ENCODE data around the gene CBARP. TPM values are rescaled to one million over a fixed set of nuclear protein-coding genes. Genes with fewer than 3 reads are reported as not detected.

Gene CBARP
- total and polyA plus RNA-seq, 2 donors (not counting 3 experiments of a cell fraction or from before 2014, with no cell fraction given): 3.5 to 9.2 TPM

DNA sequence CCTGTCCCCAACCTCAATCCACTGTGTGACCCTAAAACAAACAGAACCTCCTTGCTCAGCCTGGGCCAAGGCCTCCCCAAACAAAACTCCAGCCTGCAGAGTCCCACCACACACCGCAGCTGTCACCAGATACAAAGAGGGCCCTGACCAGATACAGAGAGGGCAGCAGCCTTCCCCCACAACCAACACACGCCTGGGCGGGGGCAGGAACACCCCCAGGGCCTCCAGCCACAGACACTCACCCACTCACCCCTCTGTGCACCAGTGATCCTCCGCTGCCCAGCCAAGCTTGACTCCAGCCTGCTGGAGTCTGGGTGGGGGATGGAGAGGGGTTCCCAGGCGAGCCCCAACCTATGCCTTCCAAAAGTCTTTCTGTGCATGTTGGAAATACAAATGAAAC lies 25.4 kb upstream of the CBARP start:
- dilution Hi-C loops (cut with MboI; ENCODE audit: extremely low pct_ligation_motif_present, low sequenced_read_pairs) (no loop called here), intact Hi-C loops (cut with micrococcal nuclease) (no loop called here)
- no TSS peak for BruUV-seq (replicated peaks)
- no peaks in the 10 kb centered on the region for H3K9me1 ChIP-seq (replicated peaks; ENCODE audit: control insufficient read depth, extremely low read depth, insufficient read depth, low read length)
- ChIA-PET POLR2A (no interaction called here), CTCF (interaction anchor here (7.2 kb wide), 1 partner anchor 19 kb away, joined by 1001 read pairs; the partner anchor contains the start of gene ATP5F1D)
- H3K27ac ChIP-seq (ENCODE audit: insufficient read depth, low read depth, low read length): no peak overlapping the region
- FAIRE-seq (no peak), DNase-seq (ENCODE audit: low read depth, low spot score) (no peak)
- H3K9ac ChIP-seq (replicated peaks; ENCODE audit: extremely low read depth, insufficient read depth, low read length): no peak overlapping the region
- no peaks in the 10 kb centered on the region for H3K79me2 ChIP-seq (ENCODE audit: control insufficient read depth, insufficient read depth, low read length)
- no peaks in the 10 kb centered on the region for H3K27me3 ChIP-seq (ENCODE audit: control insufficient read depth in 2 of 2, insufficient read depth in 2 of 2, low read length in 2 of 2)
- H3K9me3 ChIP-seq (replicated peaks; ENCODE audit: control insufficient read depth, insufficient read depth, low read length): no peaks in the 10 kb centered on the region
- H2AFZ ChIP-seq (ENCODE audit: low read depth, low read length): no peak overlapping the region
- H3K4me3 ChIP-seq (replicated peaks in 1 of 3; ENCODE audit: insufficient read depth in 1 of 3, low read depth in 1 of 3, low read length in 3 of 3): no peak overlapping the region
- H3K36me3 ChIP-seq (ENCODE audit: control insufficient read depth in 2 of 2, extremely low read depth in 1 of 2, insufficient read depth in 2 of 2, low read length in 2 of 2): no peaks in the 10 kb centered on the region
- H4K20me1 ChIP-seq (replicated peaks; ENCODE audit: control insufficient read depth, extremely low read depth, insufficient read depth, low read length): no peaks in the 10 kb centered on the region
- no peak for TF ChIP-seq EZH2 (IDR thresholded peaks at IDR 0.05; ENCODE audit: borderline replicate concordance, low read depth, low read length, severe bottlenecking)
- no peak for TF ChIP-seq JUN (IDR thresholded peaks at IDR 0.05; ENCODE audit: borderline replicate concordance, insufficient read depth, insufficient read length, low read depth)
- no peak for TF ChIP-seq GATA2 (IDR thresholded peaks at IDR 0.05; ENCODE audit: insufficient read depth, insufficient read length, low read depth, low read length)
- no peak for TF ChIP-seq FOS (IDR thresholded peaks at IDR 0.05; ENCODE audit: borderline replicate concordance, insufficient read depth, low read length)
- TF ChIP-seq, protein P1, sequence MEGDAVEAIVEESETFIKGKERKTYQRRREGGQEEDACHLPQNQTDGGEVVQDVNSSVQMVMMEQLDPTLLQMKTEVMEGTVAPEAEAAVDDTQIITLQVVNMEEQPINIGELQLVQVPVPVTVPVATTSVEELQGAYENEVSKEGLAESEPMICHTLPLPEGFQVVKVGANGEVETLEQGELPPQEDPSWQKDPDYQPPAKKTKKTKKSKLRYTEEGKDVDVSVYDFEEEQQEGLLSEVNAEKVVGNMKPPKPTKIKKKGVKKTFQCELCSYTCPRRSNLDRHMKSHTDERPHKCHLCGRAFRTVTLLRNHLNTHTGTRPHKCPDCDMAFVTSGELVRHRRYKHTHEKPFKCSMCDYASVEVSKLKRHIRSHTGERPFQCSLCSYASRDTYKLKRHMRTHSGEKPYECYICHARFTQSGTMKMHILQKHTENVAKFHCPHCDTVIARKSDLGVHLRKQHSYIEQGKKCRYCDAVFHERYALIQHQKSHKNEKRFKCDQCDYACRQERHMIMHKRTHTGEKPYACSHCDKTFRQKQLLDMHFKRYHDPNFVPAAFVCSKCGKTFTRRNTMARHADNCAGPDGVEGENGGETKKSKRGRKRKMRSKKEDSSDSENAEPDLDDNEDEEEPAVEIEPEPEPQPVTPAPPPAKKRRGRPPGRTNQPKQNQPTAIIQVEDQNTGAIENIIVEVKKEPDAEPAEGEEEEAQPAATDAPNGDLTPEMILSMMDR (IDR thresholded peaks at IDR 0.05; ENCODE audit: extremely low read depth in 1 of 2, insufficient read depth in 1 of 2, low read depth in 1 of 2, low read length in 2 of 2): no peak
- no peak for TF ChIP-seq POLR2AphosphoS5 (IDR thresholded peaks at IDR 0.05; ENCODE audit: insufficient read depth, low read depth, low read length)
- TF ChIP-seq, protein P2, sequence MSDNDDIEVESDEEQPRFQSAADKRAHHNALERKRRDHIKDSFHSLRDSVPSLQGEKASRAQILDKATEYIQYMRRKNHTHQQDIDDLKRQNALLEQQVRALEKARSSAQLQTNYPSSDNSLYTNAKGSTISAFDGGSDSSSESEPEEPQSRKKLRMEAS (IDR thresholded peaks at IDR 0.05; ENCODE audit: insufficient read depth, insufficient read length): no peak
- TF ChIP-seq MYC (IDR thresholded peaks at IDR 0.05; ENCODE audit: low read depth, low read length): no peak
- H3K4me2 ChIP-seq (ENCODE audit: insufficient read depth, low read length): no peak overlapping the region
- H3K4me1 ChIP-seq (ENCODE audit: control insufficient read depth, extremely low read depth, insufficient read depth, low read length): peaks cover 49% of the 10 kb centered on the region
